HEK293 (cell line): ENCODE measurements around the gene EDEM3.
A peak's percentile ranks its signal among the peaks of the same experiment; 100 is the strongest.
"Not testable (repeated sequence)": the region's sequence is repeated elsewhere in the genome, so short reads cannot be mapped to it uniquely, and the experiment has no call there.

Experiments
- CTCF ChIA-PET: fragments of 350-600 bp; formaldehyde crosslinking; extraction: SDS; loops from one replicate; lab custom pipeline; 2021; ENCODE audit warnings: antibody characterized with exemption; lab: Yijun Ruan, JAX
- POLR2A ChIA-PET: fragments of 300-600 bp; formaldehyde crosslinking; extraction: SDS; loops from one replicate; lab custom pipeline; 2020; ENCODE audit warnings: antibody characterized with exemption, inconsistent platforms; lab: Yijun Ruan, JAX
- H3K27ac ChIP-seq: fragments of 200-500 bp; sonication (Bioruptor generic); 2 replicates; pipeline ENCODE4 v1.5.1; 2014; ENCODE audit warnings: low read depth, low read length, control low read depth, inconsistent platforms; ENCODE audit errors: extremely low read depth
- H3K36me3 ChIP-seq, 2 experiments: fragments of 200-500 bp in 1 of 2; sonication (Bioruptor generic) in 1 of 2; 1 replicate in 1 of 2; 2 replicates in 1 of 2; pipeline ENCODE4 v1.5.1; 2014 to 2017; ENCODE audit warnings: inconsistent platforms in 2 of 2, low read length in 2 of 2; ENCODE audit not compliant: control insufficient read depth in 2 of 2, insufficient read depth in 1 of 2
- H3K4me1 ChIP-seq: fragments of 200-500 bp; sonication (Bioruptor generic); 2 replicates; pipeline ENCODE4 v1.5.1; 2014; ENCODE audit warnings: mild to moderate bottlenecking, low read length, inconsistent platforms; ENCODE audit not compliant: control insufficient read depth, insufficient read depth
- H3K4me3 ChIP-seq: 2 replicates; pipeline ENCODE4 v1.5.1; 2011; ENCODE audit warnings: low read depth, mild to moderate bottlenecking, control low read depth, low read length, moderate library complexity
- H3K9me3 ChIP-seq: fragments of 200-500 bp; sonication (Bioruptor generic); 2 replicates; pipeline ENCODE4 v1.5.1; 2014; ENCODE audit warnings: low read depth, low read length, inconsistent platforms; ENCODE audit not compliant: control insufficient read depth, insufficient read depth
- KLF16 ChIP-seq: fragments of 450-650 bp; formaldehyde crosslinking; IDR thresholded peaks from 2 replicates; pipeline ENCODE4 v1.5.1; 2017; ENCODE audit warnings: missing biosample characterization, missing genetic modification characterization
- YY1 ChIP-seq: fragments of 450-650 bp; formaldehyde crosslinking; IDR thresholded peaks from 2 replicates; pipeline ENCODE4 v1.5.1; 2018; ENCODE audit warnings: missing biosample characterization, missing genetic modification characterization
- ZBTB21 ChIP-seq: fragments of 450-650 bp; formaldehyde crosslinking; IDR thresholded peaks from 2 replicates; pipeline ENCODE4 v1.5.1; 2017; ENCODE audit warnings: missing biosample characterization, missing genetic modification characterization
- ZFP3 ChIP-seq: fragments of 450-650 bp; formaldehyde crosslinking; IDR thresholded peaks from 2 replicates; pipeline ENCODE4 v1.5.1; 2016; ENCODE audit warnings: low read depth, missing biosample characterization, missing genetic modification characterization
- ZFP69B ChIP-seq: fragments of 450-650 bp; formaldehyde crosslinking; IDR thresholded peaks from 2 replicates; pipeline ENCODE4 v1.5.1; 2016; ENCODE audit warnings: missing biosample characterization, missing genetic modification characterization
- ZIC2 ChIP-seq: fragments of 450-650 bp; formaldehyde crosslinking; IDR thresholded peaks from 2 replicates; pipeline ENCODE4 v1.5.1; 2016; ENCODE audit warnings: missing biosample characterization, missing genetic modification characterization
- ZNF112 ChIP-seq: fragments of 450-650 bp; formaldehyde crosslinking; IDR thresholded peaks from 2 replicates; pipeline ENCODE4 v1.5.0; 2017; ENCODE audit warnings: missing biosample characterization, missing genetic modification characterization
- ZNF140 ChIP-seq: fragments of 450-650 bp; formaldehyde crosslinking; IDR thresholded peaks from 2 replicates; pipeline ENCODE4 v1.5.1; 2016; ENCODE audit warnings: missing biosample characterization, missing genetic modification characterization
- ZNF146 ChIP-seq: fragments of 450-650 bp; formaldehyde crosslinking; IDR thresholded peaks from 2 replicates; pipeline ENCODE4 v1.5.1; 2016; ENCODE audit warnings: missing biosample characterization, missing genetic modification characterization
- ZNF174 ChIP-seq: fragments of 450-650 bp; formaldehyde crosslinking; IDR thresholded peaks from 2 replicates; pipeline ENCODE4 v1.5.0; 2017; ENCODE audit warnings: missing biosample characterization, mild to moderate bottlenecking, missing genetic modification characterization
- ZNF2 ChIP-seq: fragments of 450-650 bp; formaldehyde crosslinking; IDR thresholded peaks from 2 replicates; pipeline ENCODE4 v1.5.1; 2016; ENCODE audit warnings: missing biosample characterization, missing genetic modification characterization
- ZNF292 ChIP-seq: fragments of 450-650 bp; formaldehyde crosslinking; IDR thresholded peaks from 2 replicates; pipeline ENCODE4 v1.5.1; 2016; ENCODE audit warnings: low read depth, missing biosample characterization, missing genetic modification characterization, borderline replicate concordance
- ZNF366 ChIP-seq: fragments of 450-650 bp; formaldehyde crosslinking; conservative IDR thresholded peaks from 2 replicates; pipeline ENCODE4 v1.5.1; 2016; ENCODE audit warnings: missing biosample characterization, missing genetic modification characterization
- ZNF37A ChIP-seq: fragments of 450-650 bp; IDR thresholded peaks from 2 replicates; pipeline ENCODE4 v1.5.1; 2018; ENCODE audit warnings: missing biosample characterization, missing genetic modification characterization
- ZNF391 ChIP-seq: fragments of 450-650 bp; formaldehyde crosslinking; IDR thresholded peaks from 2 replicates; pipeline ENCODE4 v1.5.1; 2016; ENCODE audit warnings: low read depth, missing biosample characterization, missing genetic modification characterization, borderline replicate concordance
- ZNF473 ChIP-seq: fragments of 450-650 bp; formaldehyde crosslinking; IDR thresholded peaks from 2 replicates; pipeline ENCODE4 v1.5.1; 2017; ENCODE audit warnings: missing biosample characterization, missing genetic modification characterization
- ZNF529 ChIP-seq: fragments of 450-650 bp; formaldehyde crosslinking; IDR thresholded peaks from 2 replicates; pipeline ENCODE4 v1.5.1; 2017; ENCODE audit warnings: missing genetic modification characterization, missing biosample characterization; ENCODE audit not compliant: insufficient replicate concordance
- ZNF701 ChIP-seq: fragments of 450-650 bp; formaldehyde crosslinking; IDR thresholded peaks from 2 replicates; pipeline ENCODE4 v1.5.1; 2016; ENCODE audit warnings: missing biosample characterization, missing genetic modification characterization
- ZNF747 ChIP-seq: fragments of 450-650 bp; formaldehyde crosslinking; IDR thresholded peaks from 2 replicates; pipeline ENCODE4 v1.5.1; 2016; ENCODE audit warnings: missing biosample characterization, missing genetic modification characterization
- ZNF768 ChIP-seq: fragments of 450-650 bp; formaldehyde crosslinking; IDR thresholded peaks from 2 replicates; pipeline ENCODE4 v1.5.1; 2018; ENCODE audit warnings: missing biosample characterization, mild to moderate bottlenecking, missing genetic modification characterization
- ZSCAN16 ChIP-seq: fragments of 450-650 bp; formaldehyde crosslinking; IDR thresholded peaks from 2 replicates; pipeline ENCODE4 v1.5.1; 2016; ENCODE audit warnings: missing biosample characterization, missing genetic modification characterization
- ZSCAN23 ChIP-seq: fragments of 450-650 bp; formaldehyde crosslinking; IDR thresholded peaks from 2 replicates; pipeline ENCODE4 v1.5.1; 2016; ENCODE audit warnings: missing biosample characterization, missing genetic modification characterization
- ZSCAN5A ChIP-seq: fragments of 450-650 bp; formaldehyde crosslinking; IDR thresholded peaks from 2 replicates; pipeline ENCODE4 v1.5.1; 2016; ENCODE audit warnings: missing biosample characterization, missing genetic modification characterization

The EDEM3 gene

DNA sequence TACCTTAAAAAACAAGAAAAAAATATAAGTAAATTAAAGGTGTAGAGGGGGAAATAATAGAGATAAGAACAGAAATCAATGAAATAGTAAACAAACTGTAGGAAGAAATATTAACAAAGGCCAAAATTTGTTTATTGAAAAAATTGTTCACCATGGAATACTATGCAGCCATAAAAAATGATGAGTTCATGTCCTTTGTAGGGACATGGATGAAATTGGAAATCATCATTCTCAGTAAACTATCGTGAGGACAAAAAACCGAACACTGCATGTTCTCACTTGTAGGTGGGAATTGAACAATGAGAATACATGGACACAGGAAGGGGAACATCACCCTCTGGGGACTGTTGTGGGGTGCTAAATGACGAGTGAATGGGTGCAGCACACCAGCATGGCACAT lies 75.2 kb downstream of the EDEM3 start:
- ChIA-PET POLR2A (interaction anchor here (1.8 kb wide), 1 partner anchor 293 kb away, joined by 3 read pairs; the partner anchor contains the start of gene C1orf21), CTCF (interaction anchor here (0.7 to 4.7 kb wide), 2 partner anchors 15 to 1323 kb away, joined by 3 to 19 read pairs; no protein-coding TSS in a partner anchor)
- H3K36me3 ChIP-seq, H3K27ac ChIP-seq, H3K4me1 ChIP-seq, H3K9me3 ChIP-seq, H3K4me3 ChIP-seq: not testable (repeated sequence)
- TF ChIP-seq ZNF146 (tag by site-specific recombination) = peak; percentile 84

DNA sequence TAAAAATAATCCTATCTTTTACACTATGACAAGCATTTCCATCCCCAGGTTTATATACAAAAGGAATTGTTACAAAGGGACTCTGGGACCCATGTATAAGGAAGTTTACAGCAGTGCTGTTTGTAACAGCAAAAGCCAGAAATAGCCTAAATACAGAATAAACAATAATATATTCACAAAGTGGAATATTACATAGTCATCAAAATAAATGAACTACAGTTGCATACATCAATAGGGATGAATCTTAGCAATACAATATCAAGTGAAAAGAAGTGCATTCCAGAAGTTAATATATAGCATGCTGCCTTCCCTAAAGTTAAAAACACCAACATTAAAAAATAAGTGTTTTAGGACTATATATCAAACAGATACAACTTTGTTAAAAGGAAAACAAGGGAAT lies 77.3 kb downstream of the EDEM3 start:
- ChIA-PET CTCF (interaction anchor here (0.5 to 4.7 kb wide), 2 partner anchors 13 to 468 kb away, joined by 3 to 19 read pairs; no protein-coding TSS in a partner anchor), POLR2A (no interaction called here)
- TF ChIP-seq ZNF529 (tag by site-specific recombination) = no peak
- TF ChIP-seq ZNF366 = no peak
- TF ChIP-seq ZSCAN5A (tag by site-specific recombination) = no peak
- TF ChIP-seq ZNF146 (tag by site-specific recombination) = peak; percentile 33; the same call in 1 of the 2 replicates

GRCh38 chr1:184673305-184673704 lies 81.4 kb downstream of the EDEM3 start:
- Histone ChIP-seq H3K4me3 (no peak overlapping the region), H3K27ac (no peak overlapping the region), H3K4me1 (no peaks in the 10 kb centered on the region), H3K36me3 (no peaks in the 10 kb centered on the region), H3K9me3 (no peaks in the 10 kb centered on the region)
- POLR2A ChIA-PET = no interaction called here
- CTCF ChIA-PET = interaction anchor here (1.0 to 1.8 kb wide), 2 partner anchors 9 to 294 kb away, joined by 3 to 13 read pairs; no protein-coding TSS in a partner anchor
- TF ChIP-seq ZIC2 (tag by site-specific recombination) (0 out of 2 replicates have a peak, but pooled peaks have one; percentile 8), ZNF37A (tag by site-specific recombination) (no peak)

More for the DNA sequence above, 77.3 kb downstream of the EDEM3 start:
- no peak overlapping the region for H3K4me3 ChIP-seq
- no peak overlapping the region for H3K27ac ChIP-seq
- no peaks in the 10 kb centered on the region for H3K9me3 ChIP-seq
- no peaks in the 10 kb centered on the region for H3K36me3 ChIP-seq
- H3K4me1 ChIP-seq = no peaks in the 10 kb centered on the region

DNA sequence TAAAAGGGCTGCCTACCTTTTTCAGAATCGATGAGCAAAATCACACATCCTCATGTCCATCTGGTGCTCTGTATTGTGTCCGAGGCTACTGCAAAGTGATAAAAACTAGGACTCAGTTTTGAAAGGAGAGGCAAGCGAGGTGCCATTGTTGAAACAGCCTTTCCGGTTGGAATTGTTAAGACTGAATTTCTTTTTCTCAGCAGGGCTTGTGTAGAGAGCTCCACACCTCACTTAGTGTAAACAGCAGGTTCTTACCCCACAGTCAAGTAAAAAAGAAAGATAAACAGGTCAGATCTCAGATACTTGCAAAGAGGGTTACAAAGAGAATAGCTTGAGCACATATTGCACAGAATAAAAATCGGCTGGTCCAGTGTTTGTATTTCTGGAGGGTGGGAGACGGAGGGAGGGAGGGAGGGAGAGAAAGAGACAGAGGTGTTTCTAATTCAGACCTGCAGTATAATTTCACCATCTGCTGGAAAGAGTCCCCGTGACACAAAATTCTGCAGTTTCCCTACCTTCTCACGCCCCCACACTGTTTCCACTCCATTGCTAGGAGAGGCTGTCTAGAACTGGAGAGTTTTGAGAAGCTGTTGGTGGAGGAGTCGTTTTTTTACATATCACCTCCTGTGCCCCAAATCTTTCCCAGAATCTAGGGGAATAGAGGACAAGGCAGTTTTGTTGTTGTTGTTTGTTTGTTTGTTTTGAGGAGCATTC lies 82.5 kb downstream of the EDEM3 start:
- no peak overlapping the region for H3K27ac ChIP-seq
- POLR2A ChIA-PET = no interaction called here
- no peaks in the 10 kb centered on the region for H3K9me3 ChIP-seq
- H3K4me3 ChIP-seq = no peak overlapping the region
- no peaks in the 10 kb centered on the region for H3K36me3 ChIP-seq
- CTCF ChIA-PET = interaction anchor here (0.5 to 0.8 kb wide), 2 partner anchors 20 to 46 kb away, joined by 5 to 6 read pairs; no protein-coding TSS in a partner anchor
- H3K4me1 ChIP-seq = no peaks in the 10 kb centered on the region
- TF ChIP-seq ZNF391 (tag by site-specific recombination) = no peak
- TF ChIP-seq ZNF747 (tag by site-specific recombination) = no peak
- TF ChIP-seq ZNF174 (tag by site-specific recombination) = no peak
- no peak for TF ChIP-seq ZNF112 (tag by site-specific recombination)
- TF ChIP-seq ZFP69B = no peak
- TF ChIP-seq KLF16 (tag by site-specific recombination) = no peak
- no peak for TF ChIP-seq ZBTB21 (tag by site-specific recombination)
- no peak for TF ChIP-seq ZSCAN23 (tag by site-specific recombination)
- no peak for TF ChIP-seq ZNF2 (tag by site-specific recombination)
- no peak for TF ChIP-seq ZNF473
- no peak for TF ChIP-seq ZNF768
- TF ChIP-seq ZFP3 (tag by site-specific recombination) = no peak
- no peak for TF ChIP-seq ZNF292
- no peak for TF ChIP-seq YY1 (tag by site-specific recombination)
- no peak for TF ChIP-seq ZSCAN16 (tag by site-specific recombination)
- TF ChIP-seq ZNF140 (tag by site-specific recombination) = no peak
- TF ChIP-seq ZNF701 (tag by site-specific recombination) = no peak
